Mononuclear cell (primary cell): ENCODE data around the gene NEO1. TPM values are rescaled to one million over a fixed set of nuclear protein-coding genes. Genes with fewer than 3 reads are reported as not detected.

ENCODE experiments used
- H3K27me3 ChIP-seq: 2 replicates; pipeline ENCODE4 v1.6.0; 2011; ENCODE audit warnings: low read length, control low read depth; ENCODE audit not compliant: insufficient read depth
- H3K4me1 ChIP-seq: 2 replicates; pipeline ENCODE4 v1.5.1; 2011; ENCODE audit warnings: mild to moderate bottlenecking, low read length, control low read depth; ENCODE audit not compliant: insufficient read depth
- H3K4me3 ChIP-seq: 2 replicates; pipeline ENCODE4 v1.5.1; 2011; ENCODE audit warnings: mild to moderate bottlenecking, low read length, moderate library complexity
- H3K9me3 ChIP-seq: 2 replicates; pipeline ENCODE4 v1.5.1; 2011; ENCODE audit warnings: low read depth, mild to moderate bottlenecking, control low read depth, low read length
- total RNA-seq: library from RNA; depleted of rRNA; stranded (reverse); fragments of >200 nt; gene quantifications from one replicate; pipeline ENCODE4 v1.2.3, GENCODE V29; 2012

The NEO1 gene
- total RNA-seq, 1 donor = 9.6 TPM

DNA sequence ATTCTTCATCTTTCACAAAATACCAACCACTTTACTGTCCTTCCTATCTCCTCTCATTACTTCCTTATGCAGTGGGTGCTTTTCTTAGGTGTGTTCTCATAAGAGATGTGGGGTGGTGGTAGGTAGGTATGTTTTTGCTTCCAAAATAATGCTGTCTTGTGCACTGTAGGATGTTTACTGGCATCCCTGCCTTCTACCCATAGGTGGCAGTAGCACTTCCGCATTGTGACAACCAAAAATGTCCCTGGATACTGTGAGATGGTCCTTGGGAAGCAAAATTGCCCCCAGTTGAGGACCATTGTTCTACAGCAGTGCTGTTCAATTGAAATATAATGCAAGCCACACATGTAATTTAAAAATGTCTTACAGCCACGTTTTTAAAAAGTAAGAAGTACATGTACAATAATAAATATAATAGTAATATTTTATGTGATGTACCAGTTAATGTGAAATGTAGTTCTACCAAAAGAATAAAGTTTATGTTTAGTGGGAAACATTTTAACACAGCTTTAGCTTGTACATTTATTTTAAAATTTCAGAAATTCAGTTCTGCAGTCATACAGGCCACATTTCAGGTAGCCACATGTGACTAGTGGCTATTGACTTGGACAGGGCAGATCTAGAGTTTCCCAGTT lies 75.2 kb downstream of the NEO1 start:
- no peaks in the 10 kb centered on the region for H3K4me1 ChIP-seq
- H3K27me3 ChIP-seq = no peaks in the 10 kb centered on the region
- no peaks in the 10 kb centered on the region for H3K9me3 ChIP-seq
- no peak overlapping the region for H3K4me3 ChIP-seq

GRCh38 chr15:73130830-73131229 lies 78.6 kb downstream of the NEO1 start:
- Histone ChIP-seq H3K4me1 (no peaks in the 10 kb centered on the region), H3K4me3 (no peak overlapping the region), H3K9me3 (no peaks in the 10 kb centered on the region), H3K27me3 (no peaks in the 10 kb centered on the region)

DNA sequence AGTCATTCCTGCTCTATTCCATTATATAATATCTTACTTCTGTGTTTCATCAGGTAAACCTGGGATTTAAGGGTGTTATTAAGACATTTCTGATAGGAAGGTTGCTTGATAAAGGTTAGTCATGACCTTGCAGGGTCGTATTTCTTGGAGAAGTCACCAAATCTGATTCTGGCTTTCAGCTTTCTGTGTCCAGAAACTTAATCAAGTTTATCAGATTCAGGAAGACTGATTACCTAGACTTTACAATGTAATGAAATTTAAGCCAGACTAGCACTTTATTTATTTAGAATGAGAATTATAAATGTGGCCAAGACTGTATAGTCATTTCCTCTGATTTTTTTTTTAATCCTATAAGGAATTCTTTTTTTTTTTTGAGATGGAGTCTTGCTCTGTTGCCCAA lies 81.9 kb downstream of the NEO1 start:
- no peak overlapping the region for H3K4me3 ChIP-seq
- no peaks in the 10 kb centered on the region for H3K27me3 ChIP-seq
- H3K4me1 ChIP-seq = no peaks in the 10 kb centered on the region
- H3K9me3 ChIP-seq = no peaks in the 10 kb centered on the region

DNA sequence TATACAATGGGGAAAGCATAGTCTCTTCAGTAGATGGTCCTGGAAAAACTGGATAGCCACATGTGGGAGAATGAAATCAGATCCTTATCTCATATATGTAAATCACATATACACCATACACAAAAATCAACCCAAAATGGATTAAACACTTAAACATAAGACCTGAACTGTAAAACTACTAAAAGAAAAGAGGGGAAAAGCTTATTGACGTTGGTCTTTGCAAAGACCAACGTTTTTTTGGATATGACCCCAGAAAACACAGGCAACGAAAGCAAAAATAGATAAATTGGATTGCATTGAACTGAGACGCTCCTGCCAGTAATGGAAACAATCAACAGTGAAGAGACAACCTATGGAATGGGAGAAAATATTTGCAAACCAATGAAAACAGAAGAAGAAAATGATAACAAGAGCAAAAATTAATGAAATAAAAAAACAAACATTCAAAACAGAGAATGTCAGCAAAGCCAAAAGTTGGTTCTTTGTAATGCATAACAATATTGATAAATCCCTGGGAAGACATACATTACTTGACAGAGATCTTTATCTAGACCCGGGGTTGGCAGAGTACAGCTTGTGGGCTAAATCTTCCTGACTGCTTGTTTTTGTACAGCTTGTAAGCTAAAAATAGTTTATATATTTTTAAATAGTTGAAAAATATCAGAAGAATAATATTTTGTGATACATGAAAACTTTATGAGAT lies 86.9 kb downstream of the NEO1 start:
- H3K9me3 ChIP-seq = no peaks in the 10 kb centered on the region
- peaks cover 4% of the 10 kb centered on the region for H3K4me1 ChIP-seq
- H3K27me3 ChIP-seq = no peaks in the 10 kb centered on the region
- no peak overlapping the region for H3K4me3 ChIP-seq

GRCh38 chr15:73139744-73140553 lies 87.7 kb downstream of the NEO1 start:
- no peaks in the 10 kb centered on the region for H3K9me3 ChIP-seq
- no peaks in the 10 kb centered on the region for H3K27me3 ChIP-seq
- H3K4me1 ChIP-seq = peaks cover 4% of the 10 kb centered on the region
- H3K4me3 ChIP-seq = no peak overlapping the region

GRCh38 chr15:73141216-73141900 lies 89.1 kb downstream of the NEO1 start:
- Histone ChIP-seq H3K4me3 (no peak overlapping the region), H3K9me3 (no peaks in the 10 kb centered on the region), H3K4me1 (peaks cover 4% of the 10 kb centered on the region), H3K27me3 (no peaks in the 10 kb centered on the region)

GRCh38 chr15:73142802-73143762 lies 90.8 kb downstream of the NEO1 start:
- H3K9me3 ChIP-seq = no peaks in the 10 kb centered on the region
- peaks cover 4% of the 10 kb centered on the region for H3K4me1 ChIP-seq
- H3K4me3 ChIP-seq = no peak overlapping the region
- no peaks in the 10 kb centered on the region for H3K27me3 ChIP-seq

DNA sequence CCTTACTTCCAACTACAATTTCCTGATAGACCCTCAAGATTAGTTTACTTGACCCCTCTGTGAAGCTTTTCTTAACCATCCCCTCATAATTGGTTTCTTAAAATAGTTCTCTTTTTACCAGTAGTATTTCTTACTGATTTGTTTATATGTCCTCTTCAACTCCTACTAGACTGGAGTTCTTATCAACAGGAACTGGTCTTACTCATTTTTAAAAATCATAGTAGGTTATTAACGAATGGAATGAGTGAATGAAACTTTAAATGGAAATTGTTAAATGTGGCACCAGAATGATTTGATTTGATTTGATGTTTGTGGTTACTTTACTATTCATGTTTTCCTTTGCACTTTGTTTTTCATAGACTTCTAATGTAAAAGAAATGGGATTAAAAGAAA lies 91.5 kb downstream of the NEO1 start:
- Histone ChIP-seq H3K9me3 (no peaks in the 10 kb centered on the region), H3K4me1 (peaks cover 4% of the 10 kb centered on the region), H3K27me3 (peaks cover 3% of the 10 kb centered on the region), H3K4me3 (no peak overlapping the region)

GRCh38 chr15:73146419-73146818 lies 94.2 kb downstream of the NEO1 start:
- Histone ChIP-seq H3K4me1 (peaks cover 4% of the 10 kb centered on the region), H3K4me3 (no peak overlapping the region), H3K9me3 (peaks cover 8% of the 10 kb centered on the region), H3K27me3 (peaks cover 3% of the 10 kb centered on the region)

- no peaks in the 10 kb centered on the region for H3K4me1 ChIP-seq
- H3K27me3 ChIP-seq = peaks cover 3% of the 10 kb centered on the region
- no peak overlapping the region for H3K4me3 ChIP-seq
- H3K9me3 ChIP-seq = peaks cover 27% of the 10 kb centered on the region
These were observed 98.6 kb downstream of the NEO1 start for GRCh38 chr15:73150831-73151230.

DNA sequence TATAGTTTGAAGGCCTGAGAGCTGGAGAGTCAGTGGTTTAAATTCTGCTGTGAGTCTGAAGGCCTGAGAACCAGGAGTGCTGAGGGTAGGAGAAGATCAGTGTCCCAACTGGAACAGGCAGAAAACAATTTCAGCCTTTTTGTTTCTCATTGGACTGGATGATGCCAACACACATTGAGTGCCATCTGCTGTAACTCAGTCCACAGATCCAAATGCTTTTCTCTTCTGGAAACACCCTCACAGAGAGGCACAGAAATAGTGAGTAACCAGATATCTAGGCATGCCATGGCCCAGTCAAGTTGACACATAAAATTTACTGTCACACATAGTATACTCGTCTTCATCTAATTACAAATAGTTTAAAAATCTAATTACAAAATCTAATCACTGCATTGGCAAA lies 100.8 kb downstream of the NEO1 start:
- Histone ChIP-seq H3K4me3 (no peak overlapping the region), H3K27me3 (peaks cover 3% of the 10 kb centered on the region), H3K9me3 (peaks cover 31% of the 10 kb centered on the region), H3K4me1 (no peaks in the 10 kb centered on the region)

DNA sequence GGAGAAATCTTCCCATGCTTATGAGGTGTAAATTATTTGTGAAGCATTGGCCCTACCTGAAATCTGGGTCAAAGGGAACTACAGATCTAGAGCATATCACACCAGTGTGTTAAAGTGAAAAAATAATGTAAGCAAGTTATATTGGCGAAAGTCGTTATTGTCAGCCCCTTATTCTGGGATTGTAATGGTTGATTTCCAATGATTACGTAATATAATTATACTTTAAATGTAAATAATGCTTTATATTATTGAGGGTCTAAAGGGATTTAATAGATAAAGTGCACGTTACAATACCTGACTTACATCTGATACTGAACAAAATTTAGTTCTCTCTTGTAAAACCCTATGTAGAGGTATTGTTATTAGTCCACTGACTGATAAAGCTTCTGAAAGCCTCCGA lies 101.2 kb downstream of the NEO1 start:
- H3K4me1 ChIP-seq = no peaks in the 10 kb centered on the region
- H3K9me3 ChIP-seq = peaks cover 31% of the 10 kb centered on the region
- peaks cover under 1% of the 10 kb centered on the region for H3K27me3 ChIP-seq
- no peak overlapping the region for H3K4me3 ChIP-seq

DNA sequence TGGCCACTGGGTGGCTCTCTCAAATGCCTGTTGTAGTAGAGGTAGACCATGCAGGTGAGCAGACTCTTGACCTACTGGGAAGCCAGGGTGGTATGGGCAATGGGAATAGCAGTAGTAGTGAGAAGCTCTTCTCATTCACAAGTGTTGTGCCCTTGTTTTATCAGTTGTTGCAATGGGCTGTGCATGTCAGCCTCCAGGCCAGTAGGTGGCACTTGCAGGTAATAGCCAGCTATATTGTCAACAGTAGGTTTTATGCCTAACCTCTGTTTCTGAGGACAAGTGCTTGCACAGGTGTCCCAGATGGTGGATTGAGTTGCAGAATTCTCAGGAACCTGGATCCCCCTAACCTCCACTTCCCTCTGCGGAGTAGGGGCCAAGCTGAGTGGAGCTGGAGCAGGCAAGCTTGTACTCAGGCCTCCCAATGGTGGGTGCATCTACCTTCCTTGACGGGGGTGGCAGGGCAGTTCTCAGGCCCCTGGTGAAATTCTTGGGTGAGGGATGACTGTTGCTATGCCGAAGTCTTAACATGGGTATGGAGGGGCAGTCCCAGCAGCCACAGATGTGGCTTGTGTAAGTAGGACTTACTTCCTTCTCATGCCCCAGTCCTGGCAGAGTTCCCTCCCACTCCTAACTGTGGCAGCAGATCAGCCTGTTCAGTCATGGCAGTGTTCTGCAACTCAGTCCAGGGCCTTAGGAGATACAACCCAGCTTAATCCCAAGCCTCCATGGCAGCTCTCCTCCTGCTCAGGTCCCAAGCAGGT lies 104.3 kb downstream of the NEO1 start:
- H3K27me3 ChIP-seq = no peaks in the 10 kb centered on the region
- peaks cover 21% of the 10 kb centered on the region for H3K9me3 ChIP-seq
- no peaks in the 10 kb centered on the region for H3K4me1 ChIP-seq
- no peak overlapping the region for H3K4me3 ChIP-seq
